AG09319 (cell line): ENCODE measurements around the gene BATF.
A peak's percentile ranks its signal among the peaks of the same experiment; 100 is the strongest.

Experiments
- DNase-seq: peaks from one replicate; pipeline ENCODE4 v3.0.0-alpha.2; 2010; ENCODE audit warnings: low read depth; ENCODE audit errors: extremely low read depth
- TF ChIP-seq, protein P1 (sequence below): IDR thresholded peaks from 2 replicates; pipeline ENCODE4 v1.5.1; 2011; ENCODE audit warnings: low read depth, mild to moderate bottlenecking, inconsistent platforms, low read length, moderate library complexity

Gene BATF

DNA sequence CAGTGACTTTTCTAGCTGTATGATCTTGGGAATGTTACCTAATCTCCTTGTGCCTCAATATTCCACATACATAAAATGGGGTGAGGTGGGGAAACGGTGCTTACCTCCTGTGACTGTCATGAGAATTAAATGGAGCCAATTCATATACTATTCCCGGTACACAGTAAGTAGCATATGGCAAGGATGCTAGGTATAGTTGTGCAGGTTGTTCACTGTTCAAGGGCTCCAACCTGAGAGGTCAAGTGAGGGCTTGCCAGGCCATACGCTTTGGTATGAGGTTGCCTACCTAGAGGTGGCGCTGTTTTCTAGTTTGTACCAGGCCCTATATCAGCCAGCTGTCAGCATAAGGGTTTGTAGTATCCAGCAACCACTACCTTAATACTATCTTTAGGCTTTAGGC is 3.6 kb upstream of the BATF start:
- no peak for DNase-seq
- TF ChIP-seq, protein P1, sequence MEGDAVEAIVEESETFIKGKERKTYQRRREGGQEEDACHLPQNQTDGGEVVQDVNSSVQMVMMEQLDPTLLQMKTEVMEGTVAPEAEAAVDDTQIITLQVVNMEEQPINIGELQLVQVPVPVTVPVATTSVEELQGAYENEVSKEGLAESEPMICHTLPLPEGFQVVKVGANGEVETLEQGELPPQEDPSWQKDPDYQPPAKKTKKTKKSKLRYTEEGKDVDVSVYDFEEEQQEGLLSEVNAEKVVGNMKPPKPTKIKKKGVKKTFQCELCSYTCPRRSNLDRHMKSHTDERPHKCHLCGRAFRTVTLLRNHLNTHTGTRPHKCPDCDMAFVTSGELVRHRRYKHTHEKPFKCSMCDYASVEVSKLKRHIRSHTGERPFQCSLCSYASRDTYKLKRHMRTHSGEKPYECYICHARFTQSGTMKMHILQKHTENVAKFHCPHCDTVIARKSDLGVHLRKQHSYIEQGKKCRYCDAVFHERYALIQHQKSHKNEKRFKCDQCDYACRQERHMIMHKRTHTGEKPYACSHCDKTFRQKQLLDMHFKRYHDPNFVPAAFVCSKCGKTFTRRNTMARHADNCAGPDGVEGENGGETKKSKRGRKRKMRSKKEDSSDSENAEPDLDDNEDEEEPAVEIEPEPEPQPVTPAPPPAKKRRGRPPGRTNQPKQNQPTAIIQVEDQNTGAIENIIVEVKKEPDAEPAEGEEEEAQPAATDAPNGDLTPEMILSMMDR = peak; percentile 9; the same call in 1 of the 2 replicates

DNA sequence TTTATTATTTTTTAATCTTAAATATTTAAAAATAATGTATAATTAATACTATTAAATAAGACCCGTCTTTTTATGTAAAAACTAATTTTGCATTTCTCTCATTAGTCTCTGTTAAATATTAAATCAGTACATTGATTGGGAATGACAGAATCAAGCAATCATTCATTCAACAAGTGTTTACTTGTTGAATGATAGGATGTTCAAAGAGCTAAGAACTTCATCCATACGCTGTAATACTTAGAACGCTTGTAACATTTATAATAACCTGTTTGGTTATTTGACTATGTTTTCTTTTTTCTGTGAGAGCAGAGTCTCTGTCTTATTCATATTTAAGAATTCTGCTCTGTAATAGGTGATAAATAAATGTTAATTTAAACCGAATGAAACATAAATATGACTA is 2.9 kb upstream of the BATF start:
- TF ChIP-seq, protein P1 = no peak
- no peak for DNase-seq

DNA sequence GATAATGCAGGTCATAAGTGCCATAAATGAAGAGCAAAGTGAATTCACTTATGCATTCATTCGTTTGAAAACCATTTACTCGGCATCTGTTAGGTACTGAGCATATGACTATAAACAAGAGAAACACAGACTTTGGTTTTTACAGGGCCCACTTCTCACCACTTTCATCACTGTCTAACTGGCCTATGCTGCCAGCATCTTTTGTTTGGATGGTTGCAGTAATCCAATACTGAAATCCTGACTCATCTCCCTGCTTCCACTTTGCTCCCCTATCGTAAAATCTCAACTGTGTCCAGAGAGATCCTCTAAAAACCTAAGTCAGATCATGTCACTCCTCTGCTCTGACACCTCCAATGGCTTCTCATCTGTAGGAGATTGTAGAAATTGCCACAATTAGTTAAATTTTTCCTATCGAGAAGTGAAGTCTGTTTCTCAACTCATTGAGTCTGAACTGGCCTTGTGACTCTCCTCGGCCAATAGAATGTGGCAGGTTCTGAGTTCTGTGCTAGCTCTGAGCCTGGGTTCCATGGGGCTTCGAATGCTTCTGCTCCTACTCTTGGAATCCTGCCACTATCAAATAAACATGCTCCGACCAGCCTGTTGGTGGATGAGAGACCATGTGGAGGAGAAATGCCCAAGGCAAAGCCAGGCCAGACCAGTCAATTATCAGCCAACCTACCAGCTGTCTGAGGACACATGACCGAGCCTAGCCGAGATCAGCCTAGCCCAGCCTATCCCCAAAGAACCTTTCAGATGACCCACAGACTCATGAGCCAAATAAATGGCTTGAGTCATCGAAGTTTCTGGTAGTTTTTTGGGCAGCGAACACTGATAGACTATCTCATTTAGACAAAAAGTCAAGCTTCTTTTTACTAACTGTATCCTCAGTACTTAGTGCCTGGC is 2.2 kb upstream of the BATF start:
- TF ChIP-seq, protein P1 = no peak
- no peak for DNase-seq

DNA sequence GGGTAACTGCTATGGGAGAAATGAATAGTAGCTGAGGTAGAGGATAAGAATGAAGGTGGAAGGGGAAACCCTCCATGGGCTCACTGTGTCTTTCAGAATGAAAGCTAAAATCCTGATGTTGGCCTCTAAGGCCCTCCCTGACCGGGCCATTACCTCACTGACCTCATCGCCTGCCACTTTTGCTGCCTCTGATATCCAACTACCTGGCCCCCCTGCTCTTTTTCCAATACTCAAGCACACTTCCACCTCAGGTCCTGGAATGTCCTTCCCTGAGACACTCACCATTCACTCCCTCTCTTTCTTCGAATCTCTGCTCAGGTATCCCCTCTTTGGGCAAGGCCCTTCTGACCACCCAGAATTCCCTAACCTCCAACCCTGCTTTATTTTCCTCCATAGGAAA is 1.4 kb upstream of the BATF start:
- TF ChIP-seq, protein P1 = no peak
- no peak for DNase-seq

DNA sequence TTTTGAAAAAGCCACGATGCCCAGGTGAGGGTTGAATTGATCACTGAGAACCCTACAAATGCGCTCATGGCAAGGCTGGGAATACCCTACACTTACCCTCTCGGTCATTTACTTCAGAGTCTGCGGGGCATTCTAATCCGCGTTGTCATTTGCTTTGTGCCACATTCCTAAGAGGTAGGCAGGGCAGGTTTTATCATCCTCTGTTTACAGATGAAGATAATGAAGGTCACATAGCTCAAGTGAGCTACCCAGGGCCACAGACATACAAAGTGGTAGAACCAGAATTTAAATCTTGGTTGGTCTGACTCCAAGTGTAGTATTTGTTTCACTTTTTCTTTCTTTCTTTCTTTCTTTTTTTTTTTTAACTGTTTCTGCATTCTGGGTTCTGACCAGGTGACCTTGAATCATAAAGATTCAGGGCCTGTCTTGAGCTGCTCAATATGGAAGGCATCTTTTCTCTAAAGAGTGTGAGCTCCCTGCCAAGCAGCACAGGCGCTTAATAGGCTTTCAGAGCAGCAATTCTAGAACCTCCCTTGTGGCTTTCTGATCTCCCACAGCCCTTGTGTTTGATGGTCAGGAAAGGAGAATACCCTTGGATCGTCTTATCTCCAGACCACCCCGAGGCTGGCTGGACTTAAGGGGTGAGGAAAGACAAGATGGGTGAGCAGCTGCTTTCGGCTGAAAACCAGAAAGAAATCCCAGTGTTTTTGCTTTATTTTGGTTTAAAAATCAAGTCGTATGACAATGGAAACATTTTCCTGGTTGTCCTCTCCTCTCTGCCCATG is 662 bp upstream of the BATF start:
- DNase-seq = no peak
- TF ChIP-seq, protein P1 = no peak

DNA sequence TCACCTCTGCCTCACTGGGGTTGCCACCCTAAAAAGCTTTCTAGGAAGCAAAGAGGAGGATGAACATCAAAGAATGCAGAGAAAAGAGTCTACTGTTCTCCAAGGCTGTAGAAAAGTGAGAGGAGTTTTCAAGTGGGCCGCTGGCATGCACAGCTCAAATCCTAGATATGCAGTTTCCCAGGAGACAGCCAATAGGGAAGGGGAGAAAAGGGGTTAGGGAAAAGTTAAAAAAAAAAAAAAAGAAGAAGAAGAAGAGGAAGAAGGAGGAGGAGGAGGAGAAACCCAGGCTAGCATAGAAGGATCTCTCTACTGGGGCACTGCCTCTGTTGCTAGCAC is 682 bp downstream of the BATF start:
- no peak for DNase-seq
- TF ChIP-seq, protein P1 = no peak

DNA sequence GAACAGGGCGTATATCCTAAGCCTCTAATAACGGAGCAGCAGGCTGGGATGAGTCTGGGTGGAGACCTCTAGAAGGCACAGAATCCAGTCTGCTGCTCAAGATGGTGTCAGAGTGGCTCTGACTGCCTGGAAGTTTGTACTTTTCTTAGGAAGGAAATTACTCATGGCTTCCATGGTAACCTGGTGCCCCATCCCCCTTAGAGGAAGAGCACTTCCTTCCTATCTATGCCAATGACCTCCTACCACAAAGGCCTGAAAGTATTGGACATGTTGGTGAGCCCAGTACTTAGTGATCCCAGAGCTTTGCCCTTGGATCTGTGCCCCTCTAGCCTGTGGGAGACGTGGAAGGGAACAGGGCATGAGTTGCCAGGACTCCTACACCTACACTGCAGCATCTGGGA is 1.5 kb downstream of the BATF start:
- no peak for DNase-seq
- TF ChIP-seq, protein P1 = no peak
